WERI-Rb-1 (cell line): Measurements from ENCODE around the gene SEMA3D.

Experiments
- DNase-seq: peaks from one replicate; pipeline ENCODE4 v3.0.0-alpha.2; 2020
- H3K27ac ChIP-seq: fragments of 250-450 bp; sonication (Bioruptor Pico); 2 replicates; pipeline ENCODE4 v1.5.1; 2020; ENCODE audit warnings: mild to moderate bottlenecking, moderate library complexity
- H3K27me3 ChIP-seq: fragments of 250-450 bp; sonication (Bioruptor Pico); 2 replicates; pipeline ENCODE4 v1.5.1; 2021; ENCODE audit warnings: mild to moderate bottlenecking, low read depth, moderate library complexity; ENCODE audit not compliant: insufficient read depth, severe bottlenecking
- H3K36me3 ChIP-seq: fragments of 250-450 bp; sonication (Bioruptor Pico); 2 replicates; pipeline ENCODE4 v1.5.1; 2020; ENCODE audit warnings: mild to moderate bottlenecking, moderate library complexity
- H3K4me3 ChIP-seq: 2 replicates; pipeline ENCODE4 v1.5.1; 2011; ENCODE audit warnings: low read depth, mild to moderate bottlenecking, control low read depth, low read length
- H3K9me3 ChIP-seq: fragments of 250-450 bp; sonication (Bioruptor Pico); 2 replicates; pipeline ENCODE4 v1.5.1; 2021; ENCODE audit warnings: mild to moderate bottlenecking, moderate library complexity; ENCODE audit not compliant: severe bottlenecking
- CTCF ChIP-seq: IDR thresholded peaks from 2 replicates; pipeline ENCODE4 v1.5.1; 2011; ENCODE audit warnings: low read depth, mild to moderate bottlenecking, control low read depth, inconsistent platforms, low read length

The SEMA3D gene

GRCh38 chr7:85060696-85061095 is 126.2 kb downstream of the SEMA3D start:
- TF ChIP-seq CTCF: no peak
- DNase-seq: no peak
- Histone ChIP-seq H3K9me3 (no peaks in the 10 kb centered on the region), H3K27me3 (no peaks in the 10 kb centered on the region), H3K4me3 (no peak overlapping the region), H3K27ac (no peak overlapping the region), H3K36me3 (no peaks in the 10 kb centered on the region)

DNA sequence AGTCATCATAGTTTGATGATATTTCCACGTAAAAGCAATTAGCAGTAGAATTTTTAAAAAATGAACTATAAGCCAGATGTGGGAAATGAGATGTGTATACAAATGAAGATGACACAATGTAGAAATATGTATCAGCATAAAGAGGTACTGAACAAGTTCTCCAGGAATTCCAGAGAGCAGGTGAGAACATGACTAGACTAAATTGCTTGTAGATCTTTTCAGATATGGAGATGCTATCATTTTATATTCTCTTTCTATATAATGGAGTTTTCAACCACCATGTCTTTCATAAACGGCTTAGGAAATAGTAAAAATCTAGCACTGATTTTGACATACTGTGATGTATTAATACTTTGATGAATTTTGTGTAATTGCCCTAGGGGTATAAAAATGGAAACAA is 130.9 kb downstream of the SEMA3D start:
- no peak for DNase-seq
- no peaks in the 10 kb centered on the region for H3K27me3 ChIP-seq
- no peaks in the 10 kb centered on the region for H3K36me3 ChIP-seq
- TF ChIP-seq CTCF: no peak
- H3K9me3 ChIP-seq: no peaks in the 10 kb centered on the region
- H3K27ac ChIP-seq: no peak overlapping the region
- no peak overlapping the region for H3K4me3 ChIP-seq

- no peak for DNase-seq
- Histone ChIP-seq H3K4me3 (no peak overlapping the region), H3K36me3 (no peaks in the 10 kb centered on the region), H3K9me3 (no peaks in the 10 kb centered on the region), H3K27ac (no peak overlapping the region), H3K27me3 (no peaks in the 10 kb centered on the region)
- TF ChIP-seq CTCF: no peak
These were observed 131.7 kb downstream of the SEMA3D start for GRCh38 chr7:85055196-85055595.

DNA sequence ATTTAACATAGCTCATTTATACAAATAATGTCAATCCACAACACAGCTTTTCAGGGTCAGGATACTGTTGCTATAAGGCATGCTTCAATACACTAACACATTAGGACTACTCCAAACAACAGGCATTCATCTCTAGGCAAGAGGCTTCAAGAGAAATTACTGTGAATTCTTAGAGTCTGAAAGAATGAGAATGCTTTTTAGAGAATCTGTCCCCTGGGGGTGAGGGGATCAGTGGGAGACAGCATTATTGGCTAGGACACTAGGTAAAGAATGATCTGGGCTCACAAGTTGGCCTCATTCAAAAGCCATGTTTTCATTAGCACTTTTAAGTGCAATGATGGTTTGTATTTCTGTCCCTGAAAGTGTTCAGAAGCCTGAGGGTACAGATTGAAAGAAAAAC is 132.6 kb downstream of the SEMA3D start:
- no peak for TF ChIP-seq CTCF
- DNase-seq: no peak
- no peak overlapping the region for H3K27ac ChIP-seq
- H3K36me3 ChIP-seq: no peaks in the 10 kb centered on the region
- H3K4me3 ChIP-seq: no peak overlapping the region
- H3K27me3 ChIP-seq: no peaks in the 10 kb centered on the region
- no peaks in the 10 kb centered on the region for H3K9me3 ChIP-seq

- no peaks in the 10 kb centered on the region for H3K27me3 ChIP-seq
- H3K36me3 ChIP-seq: no peaks in the 10 kb centered on the region
- H3K27ac ChIP-seq: no peak overlapping the region
- H3K4me3 ChIP-seq: no peak overlapping the region
- TF ChIP-seq CTCF: no peak
- no peaks in the 10 kb centered on the region for H3K9me3 ChIP-seq
- DNase-seq: no peak
These were observed 134.0 kb downstream of the SEMA3D start for GRCh38 chr7:85052894-85053293.

GRCh38 chr7:85052056-85052737 is 134.7 kb downstream of the SEMA3D start:
- H3K27ac ChIP-seq: no peak overlapping the region
- no peak for DNase-seq
- no peak overlapping the region for H3K4me3 ChIP-seq
- H3K36me3 ChIP-seq: no peaks in the 10 kb centered on the region
- no peaks in the 10 kb centered on the region for H3K27me3 ChIP-seq
- TF ChIP-seq CTCF: no peak
- no peaks in the 10 kb centered on the region for H3K9me3 ChIP-seq
